Keratinocyte (primary cell): ENCODE data around the gene NF2.
"Not testable (repeated sequence)": the region's sequence is repeated elsewhere in the genome, so short reads cannot be mapped to it uniquely, and the experiment has no call there.

Source experiments
- EZH2 ChIP-seq: IDR thresholded peaks from one replicate; pipeline ENCODE4 v1.6.1; 2012; ENCODE audit warnings: inconsistent platforms, mild to moderate bottlenecking, low read length, moderate library complexity
- TF ChIP-seq, protein P1 (sequence below), 3 experiments: IDR thresholded peaks in 1 of 3; conservative IDR thresholded peaks in 1 of 3; optimal IDR thresholded peaks in 1 of 3; 2 replicates in 2 of 3; 3 replicates in 1 of 3; pipeline versions ENCODE3 to v1.5.1; 2011; ENCODE audit warnings: low read length in 3 of 3, mild to moderate bottlenecking in 3 of 3, moderate library complexity in 2 of 3, control low read depth in 1 of 3, inconsistent platforms in 1 of 3; ENCODE audit not compliant: insufficient read depth in 2 of 3; ENCODE audit errors: extremely low read depth in 1 of 3

DNA sequence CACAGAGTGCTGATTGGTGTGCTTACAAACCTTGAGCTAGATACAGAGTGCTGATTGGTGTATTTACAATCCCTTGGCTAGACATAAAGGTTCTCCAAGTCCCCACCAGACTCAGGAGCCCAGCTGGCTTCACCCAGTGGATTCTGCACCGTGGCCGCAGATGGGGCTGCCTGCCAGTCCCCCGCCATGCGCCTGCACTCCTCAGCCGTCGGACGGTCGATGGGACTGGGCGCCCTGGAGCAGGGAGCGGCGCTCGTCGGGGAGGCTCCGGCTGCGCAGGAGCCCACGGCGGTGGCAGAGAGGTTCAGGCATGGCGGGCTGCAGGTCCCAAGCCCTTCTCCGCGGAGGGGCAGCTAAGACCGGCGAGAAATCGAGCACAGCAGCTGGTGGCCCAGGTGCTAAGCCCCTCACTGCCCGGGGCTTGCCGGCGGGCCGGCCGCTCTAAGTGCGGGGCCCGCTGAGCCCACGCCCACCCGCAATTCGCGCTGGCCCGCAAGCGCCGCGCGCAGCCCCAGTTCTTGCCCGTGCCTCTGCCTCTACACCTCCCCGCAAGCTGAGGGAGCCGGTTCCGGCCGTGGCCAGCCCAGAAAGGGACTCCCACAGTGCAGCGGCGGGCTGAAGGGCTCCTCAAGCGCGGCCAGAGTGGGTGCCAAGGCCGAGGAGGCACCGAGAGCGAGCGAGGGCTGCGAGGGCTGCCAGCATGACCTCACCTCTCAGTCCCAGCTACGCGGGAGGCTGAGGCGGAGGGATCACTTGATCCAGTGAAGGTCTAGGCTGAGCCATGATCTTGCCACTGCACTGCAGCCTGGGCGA lies 5.4 kb upstream of the NF2 start:
- TF ChIP-seq, protein P1, sequence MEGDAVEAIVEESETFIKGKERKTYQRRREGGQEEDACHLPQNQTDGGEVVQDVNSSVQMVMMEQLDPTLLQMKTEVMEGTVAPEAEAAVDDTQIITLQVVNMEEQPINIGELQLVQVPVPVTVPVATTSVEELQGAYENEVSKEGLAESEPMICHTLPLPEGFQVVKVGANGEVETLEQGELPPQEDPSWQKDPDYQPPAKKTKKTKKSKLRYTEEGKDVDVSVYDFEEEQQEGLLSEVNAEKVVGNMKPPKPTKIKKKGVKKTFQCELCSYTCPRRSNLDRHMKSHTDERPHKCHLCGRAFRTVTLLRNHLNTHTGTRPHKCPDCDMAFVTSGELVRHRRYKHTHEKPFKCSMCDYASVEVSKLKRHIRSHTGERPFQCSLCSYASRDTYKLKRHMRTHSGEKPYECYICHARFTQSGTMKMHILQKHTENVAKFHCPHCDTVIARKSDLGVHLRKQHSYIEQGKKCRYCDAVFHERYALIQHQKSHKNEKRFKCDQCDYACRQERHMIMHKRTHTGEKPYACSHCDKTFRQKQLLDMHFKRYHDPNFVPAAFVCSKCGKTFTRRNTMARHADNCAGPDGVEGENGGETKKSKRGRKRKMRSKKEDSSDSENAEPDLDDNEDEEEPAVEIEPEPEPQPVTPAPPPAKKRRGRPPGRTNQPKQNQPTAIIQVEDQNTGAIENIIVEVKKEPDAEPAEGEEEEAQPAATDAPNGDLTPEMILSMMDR (optimal IDR thresholded peaks at IDR 0.05 in 1 of 3, IDR thresholded peaks at IDR 0.05 in 1 of 3, conservative IDR thresholded peaks at IDR 0.05 in 1 of 3; ENCODE audit: extremely low read depth in 1 of 3, insufficient read depth in 2 of 3, low read length in 3 of 3), result not testable (repeated sequence)
- not testable (repeated sequence) for TF ChIP-seq EZH2
